Fibroblast of the conjunctiva (primary cell): ENCODE measurements around the gene ATP6V1F.

ENCODE experiments used
- DNase-seq: peaks from one replicate; pipeline ENCODE4 v3.0.0-alpha.2; 2010; ENCODE audit warnings: low read depth

The ATP6V1F gene

DNA sequence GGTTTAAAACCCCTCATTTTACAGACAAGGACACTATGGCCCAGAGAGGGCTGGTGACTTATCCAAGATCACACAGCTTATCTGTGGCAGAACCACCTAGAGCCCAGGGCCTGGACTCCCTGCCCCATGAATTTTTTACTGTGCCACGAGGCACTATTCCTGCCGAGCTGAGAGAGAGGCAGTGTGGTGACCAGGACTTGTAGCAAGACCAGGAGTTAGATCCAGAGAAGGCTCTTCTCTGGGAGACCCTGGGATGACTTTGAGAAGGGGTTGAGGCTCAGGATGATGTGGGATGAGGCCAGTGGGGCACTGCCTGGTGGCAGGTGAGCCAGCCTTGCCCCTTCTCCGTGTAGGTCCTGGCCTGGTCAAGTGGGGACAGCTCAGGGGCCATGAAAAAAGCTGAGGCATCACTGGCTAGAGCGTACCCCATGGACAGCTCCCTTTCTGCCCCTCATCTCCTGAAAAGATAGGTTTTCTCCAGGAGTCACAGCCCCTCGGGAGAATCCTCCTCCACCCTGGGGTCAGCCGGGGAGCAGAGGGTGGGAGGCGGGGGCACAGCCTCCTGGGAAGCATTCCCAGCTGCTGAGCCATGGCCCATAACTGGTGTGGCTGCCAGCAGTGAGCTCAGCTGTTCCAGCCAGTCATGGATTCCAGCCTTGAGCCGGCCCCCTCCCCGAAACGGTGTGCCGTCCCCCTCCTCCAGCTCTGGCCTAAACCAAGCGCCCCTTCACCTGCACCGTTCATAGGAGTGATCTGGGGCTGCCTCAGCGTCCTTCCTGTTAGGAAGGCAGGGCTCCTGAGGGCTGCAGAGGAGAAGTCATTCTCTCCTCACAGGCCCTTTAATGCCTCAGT is 26.6 kb upstream of the ATP6V1F start:
- DNase-seq: no peak

DNA sequence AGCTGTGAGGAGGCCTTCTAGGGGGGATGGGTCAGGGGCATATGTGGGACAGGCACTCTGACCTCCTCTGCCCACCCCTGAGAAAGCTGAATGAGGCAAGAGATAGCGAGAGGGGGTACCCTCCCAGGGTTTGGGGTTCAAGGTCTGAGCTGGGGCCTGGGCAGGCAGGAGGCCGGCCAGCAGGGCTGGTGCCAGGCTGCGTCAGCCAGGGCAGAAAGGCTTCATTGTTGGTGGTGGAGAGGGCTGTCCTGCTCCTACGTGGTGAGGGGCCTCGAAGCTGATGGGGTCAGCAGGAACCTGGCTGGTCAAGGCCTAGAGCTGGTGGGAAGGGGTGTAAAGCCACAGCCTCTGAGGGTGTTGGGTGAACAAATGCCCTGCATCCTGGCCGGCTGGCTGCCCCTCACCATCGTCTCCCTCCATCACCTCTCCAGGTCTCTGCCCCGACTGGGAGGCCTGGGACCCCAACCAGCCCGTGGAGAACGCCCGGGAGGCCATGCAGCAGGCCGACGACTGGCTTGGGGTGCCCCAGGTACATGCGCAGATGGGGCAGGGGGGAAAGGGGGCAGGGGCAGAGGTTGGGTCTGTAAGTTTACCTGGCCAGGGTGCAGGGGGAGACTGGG is 25.8 kb upstream of the ATP6V1F start:
- DNase-seq: no peak

DNA sequence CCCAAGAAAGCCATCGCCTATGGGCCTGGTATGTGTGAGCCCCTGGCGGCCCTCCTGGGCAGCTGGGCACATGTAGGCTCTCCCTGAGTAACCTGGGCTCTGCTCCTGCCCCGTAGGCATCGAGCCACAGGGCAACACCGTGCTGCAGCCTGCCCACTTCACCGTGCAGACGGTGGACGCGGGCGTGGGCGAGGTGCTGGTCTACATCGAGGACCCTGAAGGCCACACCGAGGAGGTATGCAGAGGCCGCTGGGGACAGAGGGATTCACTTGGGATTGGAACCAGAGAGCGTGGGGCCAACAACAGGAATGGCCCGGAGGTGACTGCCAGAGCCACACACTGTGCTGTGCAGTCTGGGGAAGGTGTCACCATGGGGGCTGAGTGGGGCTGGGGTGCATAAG is 25.1 kb upstream of the ATP6V1F start:
- no peak for DNase-seq

DNA sequence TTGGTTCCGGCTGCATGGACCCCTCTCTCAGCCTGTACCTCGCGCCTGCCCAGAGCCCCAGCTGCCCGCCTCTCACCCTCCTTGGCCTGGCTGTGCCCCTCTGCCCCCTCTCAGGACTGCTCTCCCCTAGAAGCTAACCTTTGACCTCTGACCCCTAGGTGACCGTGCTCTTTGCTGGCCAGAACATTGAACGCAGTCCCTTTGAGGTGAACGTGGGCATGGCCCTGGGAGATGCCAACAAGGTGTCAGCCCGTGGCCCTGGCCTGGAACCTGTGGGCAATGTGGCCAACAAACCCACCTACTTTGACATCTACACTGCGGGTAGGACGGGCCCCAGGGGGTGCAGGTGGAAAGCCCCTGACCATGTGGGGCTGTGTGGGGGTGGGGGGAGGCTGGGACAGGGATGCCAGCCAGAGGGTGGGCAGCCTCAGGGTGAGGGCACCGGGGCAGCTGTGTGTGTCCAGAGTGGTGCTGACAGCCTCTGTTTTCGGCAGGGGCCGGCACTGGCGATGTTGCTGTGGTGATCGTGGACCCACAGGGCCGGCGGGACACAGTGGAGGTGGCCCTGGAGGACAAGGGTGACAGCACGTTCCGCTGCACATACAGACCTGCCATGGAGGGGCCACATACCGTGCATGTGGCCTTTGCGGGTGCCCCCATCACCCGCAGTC is 24.4 kb upstream of the ATP6V1F start:
- DNase-seq: no peak

DNA sequence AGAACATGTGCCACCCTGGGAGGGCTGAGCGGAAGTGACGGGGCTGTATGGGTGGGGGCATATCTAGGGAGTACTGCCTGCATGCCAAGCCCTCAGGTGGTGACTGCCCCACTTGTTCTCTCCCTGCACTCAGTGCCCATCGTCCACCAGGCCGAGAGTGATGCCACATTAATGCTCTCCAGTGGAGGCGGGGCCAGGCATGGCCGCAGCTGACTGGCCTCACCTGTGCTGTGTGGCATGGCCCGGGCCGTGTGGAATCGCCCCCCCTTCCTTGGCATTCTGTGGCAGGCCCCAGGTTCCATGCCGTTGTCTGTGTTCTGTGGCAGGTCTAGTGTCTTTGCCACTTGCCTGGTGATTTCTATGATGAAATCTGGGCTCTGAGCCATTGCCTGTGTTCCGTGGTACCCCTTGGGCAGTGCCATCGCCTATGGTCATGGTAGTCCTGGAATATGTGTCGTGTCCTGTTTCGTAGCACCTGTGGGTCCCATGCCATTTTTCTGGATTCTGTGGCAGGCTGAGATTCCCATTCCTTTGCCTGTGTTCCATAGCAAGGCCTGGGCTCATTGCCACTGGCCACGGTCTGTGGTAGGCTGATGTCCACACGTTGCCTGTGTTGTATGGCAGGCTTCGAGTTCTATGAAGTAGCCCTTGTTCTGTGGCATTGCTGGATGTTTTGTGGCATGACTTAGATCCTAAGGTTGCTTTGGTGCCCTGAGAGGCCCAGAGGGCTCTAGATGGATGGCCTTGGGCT is 23.5 kb upstream of the ATP6V1F start:
- DNase-seq: no peak

DNA sequence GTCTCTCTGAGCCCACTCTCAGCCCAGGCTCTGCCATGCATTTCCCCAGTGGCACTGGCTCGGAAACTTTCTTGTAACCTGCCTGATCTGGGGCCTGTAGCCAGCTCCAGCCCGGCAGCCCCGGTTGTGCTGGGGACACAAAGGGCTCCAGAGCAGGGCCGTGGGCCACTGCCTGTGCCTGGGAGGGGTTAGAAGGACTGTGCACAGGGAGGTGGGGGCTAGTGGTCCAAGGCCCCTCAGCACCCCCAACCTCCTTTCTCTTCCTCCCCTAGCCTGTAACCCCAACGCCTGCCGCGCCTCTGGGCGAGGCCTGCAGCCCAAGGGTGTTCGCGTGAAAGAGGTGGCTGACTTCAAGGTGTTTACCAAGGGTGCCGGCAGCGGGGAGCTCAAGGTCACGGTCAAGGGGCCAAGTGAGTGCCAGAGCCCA is 22.9 kb upstream of the ATP6V1F start:
- no peak for DNase-seq

DNA sequence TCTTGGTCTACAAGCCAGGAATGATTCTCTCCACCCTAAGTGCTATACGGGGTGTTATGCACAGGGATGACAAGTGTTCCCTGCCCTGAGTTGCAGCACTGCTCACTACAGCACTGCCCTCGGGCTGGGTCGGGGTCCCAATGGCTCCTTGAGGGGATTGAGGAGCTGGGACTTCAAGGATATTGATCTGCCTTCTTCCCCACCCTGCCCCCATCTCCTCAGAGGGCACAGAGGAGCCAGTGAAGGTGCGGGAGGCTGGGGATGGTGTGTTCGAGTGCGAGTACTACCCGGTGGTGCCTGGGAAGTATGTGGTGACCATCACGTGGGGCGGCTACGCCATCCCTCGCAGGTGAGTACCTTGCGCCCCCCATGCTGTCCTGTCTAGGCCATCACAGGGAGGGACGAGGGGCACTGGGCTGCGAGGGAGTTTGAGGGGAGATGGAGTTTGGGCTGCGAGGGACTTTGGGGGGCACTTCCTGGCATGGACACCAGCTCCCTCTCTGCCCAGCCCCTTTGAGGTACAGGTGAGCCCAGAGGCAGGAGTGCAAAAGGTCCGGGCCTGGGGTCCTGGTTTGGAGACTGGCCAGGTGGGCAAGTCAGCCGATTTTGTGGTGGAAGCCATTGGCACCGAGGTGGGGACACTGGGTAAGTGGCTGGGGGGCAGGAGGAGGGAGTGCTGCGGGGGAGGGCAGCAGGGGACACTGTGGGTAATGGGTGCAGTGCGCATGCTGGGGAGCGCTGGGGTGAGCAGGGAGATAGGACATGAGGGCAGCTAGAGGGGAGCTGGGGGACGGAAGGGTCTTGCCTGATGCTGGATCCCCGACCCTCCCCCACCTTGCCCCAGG is 22.1 kb upstream of the ATP6V1F start:
- DNase-seq: no peak

DNA sequence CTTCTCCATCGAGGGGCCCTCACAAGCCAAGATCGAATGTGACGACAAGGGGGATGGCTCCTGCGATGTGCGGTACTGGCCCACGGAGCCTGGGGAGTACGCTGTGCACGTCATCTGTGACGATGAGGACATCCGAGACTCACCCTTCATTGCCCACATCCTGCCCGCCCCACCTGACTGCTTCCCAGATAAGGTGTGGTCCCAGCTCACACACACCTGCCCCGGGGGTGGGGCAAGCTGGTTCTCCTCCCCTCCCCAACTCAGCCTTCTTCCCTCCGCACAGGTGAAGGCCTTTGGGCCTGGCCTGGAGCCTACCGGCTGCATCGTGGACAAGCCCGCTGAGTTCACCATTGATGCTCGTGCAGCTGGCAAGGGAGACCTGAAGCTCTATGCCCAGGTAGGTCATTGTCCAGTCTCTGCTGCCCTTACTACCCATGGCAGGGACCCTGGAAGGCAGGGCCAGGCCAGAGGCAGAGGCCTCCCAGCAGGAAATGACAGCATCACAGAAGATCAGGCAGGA is 21.4 kb upstream of the ATP6V1F start:
- DNase-seq: no peak

DNA sequence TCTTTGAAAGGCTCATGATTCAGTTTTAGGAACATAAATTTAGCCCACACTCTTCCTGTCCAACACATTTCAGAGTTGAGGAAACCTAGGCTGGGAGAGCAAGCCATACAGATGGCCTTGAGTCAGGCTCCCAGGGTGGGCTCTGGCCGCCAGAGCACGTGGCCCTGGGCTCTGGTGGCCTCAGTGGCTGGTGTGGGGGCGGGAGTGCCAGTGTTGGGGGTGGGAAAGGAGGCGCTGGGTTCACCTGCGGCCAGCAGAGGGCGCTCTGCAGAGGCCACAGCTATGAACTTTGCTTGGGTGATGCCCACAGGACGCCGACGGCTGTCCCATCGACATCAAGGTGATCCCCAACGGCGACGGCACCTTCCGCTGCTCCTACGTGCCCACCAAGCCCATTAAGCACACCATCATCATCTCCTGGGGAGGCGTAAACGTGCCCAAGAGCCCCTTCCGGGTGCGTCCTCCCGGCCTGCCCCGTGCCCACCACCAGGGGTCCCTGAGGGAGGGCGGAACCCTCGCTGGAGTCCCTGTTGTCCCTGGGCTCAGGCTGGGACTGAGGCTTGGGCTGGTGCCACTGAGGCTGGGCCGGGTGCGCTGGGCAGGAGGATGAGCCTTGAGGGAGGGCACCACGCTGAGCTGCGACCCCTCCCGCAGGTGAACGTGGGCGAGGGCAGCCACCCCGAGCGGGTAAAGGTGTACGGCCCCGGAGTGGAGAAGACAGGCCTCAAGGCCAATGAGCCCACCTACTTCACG is 20.6 kb upstream of the ATP6V1F start:
- DNase-seq: no peak

DNA sequence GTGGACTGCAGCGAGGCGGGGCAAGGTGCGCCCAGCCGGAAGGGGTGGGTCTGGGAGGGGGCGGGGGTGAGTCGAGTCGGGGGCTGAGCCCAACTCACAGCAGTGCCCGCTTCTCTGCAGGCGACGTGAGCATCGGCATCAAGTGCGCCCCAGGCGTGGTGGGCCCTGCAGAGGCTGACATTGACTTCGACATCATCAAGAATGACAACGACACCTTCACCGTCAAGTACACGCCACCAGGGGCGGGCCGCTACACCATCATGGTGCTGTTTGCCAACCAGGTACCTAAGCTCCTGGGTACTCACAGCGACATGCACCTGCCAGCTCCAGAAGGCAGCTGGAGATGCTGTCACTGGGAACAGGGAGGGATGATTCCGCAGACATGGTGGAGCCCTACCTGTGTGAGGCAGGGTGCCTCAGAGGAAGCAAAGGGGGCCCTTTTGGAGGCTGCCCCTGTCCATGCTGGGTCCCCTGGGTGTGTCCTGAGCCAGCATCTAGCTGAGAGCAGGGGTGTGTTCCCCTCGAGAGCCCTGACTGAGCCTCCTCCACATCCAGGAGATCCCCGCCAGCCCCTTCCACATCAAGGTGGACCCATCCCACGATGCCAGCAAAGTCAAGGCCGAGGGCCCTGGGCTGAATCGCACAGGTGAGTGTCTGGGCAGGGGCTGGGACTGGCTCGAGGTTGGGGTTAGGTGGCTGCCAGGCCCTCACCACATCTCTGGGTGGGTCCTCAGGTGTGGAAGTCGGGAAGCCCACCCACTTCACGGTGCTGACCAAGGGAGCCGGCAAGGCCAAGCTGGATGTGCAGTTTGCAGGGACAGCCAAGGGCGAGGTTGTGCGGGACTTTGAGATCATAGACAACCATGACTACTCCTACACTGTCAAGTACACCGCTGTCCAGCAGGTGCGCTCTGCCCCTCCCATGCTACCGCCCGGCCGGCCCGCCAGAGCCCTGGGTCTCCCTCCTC is 19.7 kb upstream of the ATP6V1F start:
- no peak for DNase-seq

DNA sequence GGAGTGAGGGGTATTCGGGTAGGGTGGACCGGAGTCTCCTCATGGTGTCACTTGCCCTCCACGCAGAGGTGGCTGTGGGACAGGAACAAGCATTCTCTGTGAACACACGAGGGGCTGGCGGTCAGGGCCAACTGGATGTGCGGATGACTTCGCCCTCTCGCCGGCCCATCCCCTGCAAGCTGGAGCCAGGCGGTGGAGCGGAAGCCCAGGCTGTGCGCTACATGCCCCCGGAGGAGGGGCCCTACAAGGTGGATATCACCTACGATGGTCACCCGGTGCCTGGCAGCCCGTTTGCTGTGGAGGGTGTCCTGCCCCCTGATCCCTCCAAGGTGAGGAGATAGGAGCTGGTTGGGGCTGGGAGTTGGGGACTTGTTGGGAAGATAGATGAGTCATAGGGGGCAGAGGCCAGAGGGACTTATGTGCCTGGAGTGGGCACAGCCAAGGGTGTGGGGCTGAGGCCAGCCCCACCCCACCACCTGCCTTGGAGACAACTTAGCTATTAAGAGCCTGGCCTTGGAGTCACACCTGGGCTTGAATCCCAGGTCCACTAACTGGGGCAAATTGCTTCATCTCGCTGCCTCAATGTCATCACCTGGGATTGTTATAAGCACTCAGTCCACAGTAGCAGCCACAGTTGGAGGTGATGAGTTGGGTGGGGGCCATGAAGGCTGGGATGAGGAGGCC is 18.6 kb upstream of the ATP6V1F start:
- no peak for DNase-seq

DNA sequence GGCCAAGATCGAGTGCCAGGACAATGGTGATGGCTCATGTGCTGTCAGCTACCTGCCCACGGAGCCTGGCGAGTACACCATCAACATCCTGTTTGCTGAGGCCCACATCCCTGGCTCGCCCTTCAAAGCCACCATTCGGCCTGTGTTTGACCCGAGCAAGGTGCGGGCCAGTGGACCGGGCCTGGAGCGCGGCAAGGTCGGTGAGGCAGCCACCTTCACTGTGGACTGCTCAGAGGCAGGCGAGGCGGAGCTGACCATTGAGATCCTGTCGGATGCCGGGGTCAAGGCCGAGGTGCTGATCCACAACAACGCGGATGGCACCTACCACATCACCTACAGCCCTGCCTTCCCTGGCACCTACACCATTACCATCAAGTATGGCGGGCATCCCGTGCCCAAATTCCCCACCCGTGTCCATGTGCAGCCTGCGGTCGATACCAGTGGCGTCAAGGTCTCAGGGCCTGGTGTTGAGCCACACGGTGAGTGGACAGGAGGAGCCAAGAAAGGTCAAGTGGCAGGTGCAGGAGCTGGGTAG is 17.8 kb upstream of the ATP6V1F start:
- no peak for DNase-seq

DNA sequence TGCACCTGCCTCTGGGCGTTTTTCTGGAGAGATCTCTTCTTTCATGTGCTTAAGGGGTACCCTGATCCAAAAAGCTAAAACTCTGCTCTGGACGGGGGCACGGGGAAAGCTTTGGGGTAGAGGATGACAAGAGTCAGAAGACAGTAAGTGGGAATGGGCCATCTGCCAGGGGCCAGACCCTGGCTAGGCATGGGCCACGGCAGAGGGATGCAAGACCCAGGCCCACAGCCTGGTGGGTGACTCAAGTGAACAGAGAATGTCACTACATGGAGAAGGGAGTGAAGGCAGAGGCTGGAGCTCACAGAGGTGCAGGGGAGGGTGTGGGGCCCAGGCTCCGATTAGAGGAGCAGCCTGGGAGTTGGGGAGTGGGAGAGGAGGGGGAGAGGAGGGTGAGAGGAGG is 17.2 kb upstream of the ATP6V1F start:
- DNase-seq: no peak

DNA sequence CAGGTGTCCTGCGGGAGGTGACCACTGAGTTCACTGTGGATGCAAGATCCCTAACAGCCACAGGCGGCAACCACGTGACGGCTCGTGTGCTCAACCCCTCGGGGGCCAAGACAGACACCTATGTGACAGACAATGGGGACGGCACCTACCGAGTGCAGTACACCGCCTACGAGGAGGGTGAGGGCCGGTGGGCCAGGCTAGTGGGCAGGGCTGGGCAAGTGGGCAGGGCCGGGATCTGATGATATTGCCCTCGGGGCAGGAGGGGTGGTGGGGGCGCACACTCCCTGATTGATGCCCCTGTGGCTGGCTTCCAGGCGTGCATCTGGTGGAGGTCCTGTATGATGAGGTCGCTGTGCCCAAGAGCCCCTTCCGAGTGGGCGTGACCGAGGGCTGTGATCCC is 16.7 kb upstream of the ATP6V1F start:
- DNase-seq: no peak

DNA sequence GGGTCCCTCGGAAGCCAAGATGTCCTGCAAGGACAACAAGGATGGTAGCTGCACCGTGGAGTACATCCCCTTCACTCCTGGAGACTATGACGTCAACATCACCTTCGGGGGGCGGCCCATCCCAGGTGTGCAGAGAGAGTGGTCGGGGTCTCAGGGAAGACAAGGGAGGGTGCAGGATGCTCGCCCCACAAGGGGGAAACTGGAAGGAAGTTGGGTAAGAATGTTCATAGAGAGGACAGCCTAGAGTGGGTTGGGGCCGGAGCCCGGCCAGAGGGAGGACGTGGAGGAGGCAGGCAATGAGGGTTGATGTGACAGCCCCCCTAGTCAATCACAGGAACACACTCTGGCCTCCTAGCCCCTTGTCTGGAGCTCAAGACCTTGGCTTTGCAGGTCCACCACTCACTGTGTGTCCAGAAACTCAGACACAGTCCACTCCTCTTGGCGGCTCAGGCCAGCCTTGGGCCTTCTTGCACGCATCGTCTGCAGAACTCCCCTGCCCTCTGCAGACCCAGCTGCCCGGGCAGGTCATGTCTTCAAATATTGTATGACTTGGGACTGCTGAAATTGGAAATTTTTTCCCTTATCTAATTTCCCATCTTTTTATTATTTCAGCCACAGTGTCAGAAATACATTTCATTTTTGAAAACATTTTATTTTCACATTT is 15.7 kb upstream of the ATP6V1F start:
- DNase-seq: no peak

DNA sequence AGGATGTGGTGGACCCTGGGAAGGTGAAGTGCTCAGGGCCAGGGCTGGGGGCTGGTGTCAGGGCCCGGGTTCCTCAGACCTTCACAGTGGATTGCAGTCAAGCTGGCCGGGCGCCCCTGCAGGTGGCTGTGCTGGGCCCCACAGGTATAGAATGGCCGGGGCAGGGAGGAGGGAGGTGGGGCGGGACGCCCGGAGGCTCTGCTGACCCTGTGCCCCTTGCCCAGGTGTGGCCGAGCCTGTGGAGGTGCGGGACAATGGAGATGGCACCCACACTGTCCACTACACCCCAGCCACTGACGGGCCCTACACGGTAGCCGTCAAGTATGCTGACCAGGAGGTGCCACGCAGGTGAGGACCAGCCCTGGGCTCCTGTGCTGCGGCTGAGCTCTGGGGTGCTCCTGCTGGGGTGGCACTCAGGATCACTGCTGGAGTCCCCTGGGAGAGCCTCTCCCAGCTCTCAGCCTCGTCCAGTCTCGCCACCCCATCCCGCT is 14.9 kb upstream of the ATP6V1F start:
- no peak for DNase-seq

DNA sequence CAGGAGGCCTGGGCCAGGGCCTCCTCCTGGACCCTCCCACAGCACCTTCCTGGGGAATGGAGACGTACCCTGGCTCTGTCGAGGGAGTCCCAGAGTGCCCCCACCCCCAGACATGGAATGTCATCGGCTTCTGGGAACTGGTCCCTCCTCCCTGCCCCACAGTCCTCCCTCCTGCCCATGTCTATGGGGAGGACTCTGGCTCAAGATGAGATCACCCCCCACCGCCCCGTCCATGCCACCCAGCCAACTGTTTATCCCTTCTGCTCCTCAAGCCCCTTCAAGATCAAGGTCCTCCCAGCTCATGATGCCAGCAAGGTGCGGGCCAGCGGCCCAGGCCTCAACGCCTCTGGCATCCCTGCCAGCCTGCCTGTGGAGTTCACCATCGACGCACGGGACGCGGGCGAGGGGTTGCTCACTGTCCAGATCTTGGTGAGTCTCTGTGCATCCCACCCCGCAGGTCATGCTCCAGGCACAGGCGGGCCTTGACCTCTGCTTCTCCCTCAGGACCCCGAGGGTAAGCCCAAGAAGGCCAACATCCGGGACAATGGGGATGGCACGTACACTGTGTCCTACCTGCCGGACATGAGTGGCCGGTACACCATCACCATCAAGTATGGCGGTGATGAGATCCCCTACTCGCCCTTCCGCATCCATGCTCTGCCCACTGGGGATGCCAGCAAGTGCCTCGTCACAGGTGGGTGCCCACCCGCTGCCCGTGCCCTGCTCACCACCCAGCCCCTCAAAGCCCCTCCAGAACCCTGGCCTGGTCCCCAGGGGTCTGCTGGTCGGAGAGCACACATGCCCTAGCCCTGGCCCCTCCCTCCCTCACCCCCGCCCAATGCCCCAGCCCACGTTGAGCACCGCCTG is 14.1 kb upstream of the ATP6V1F start:
- DNase-seq: no peak
